CD14-positive monocyte (primary cell): ENCODE results near the gene PARP3. TPM values are rescaled to one million over a fixed set of nuclear protein-coding genes. Genes with fewer than 3 reads are reported as not detected.
A peak's percentile ranks its signal among the peaks of the same experiment; 100 is the strongest.

Experiments
- DNase-seq, 3 donors: peaks; one replicate each; pipeline ENCODE4 v3.0.0-alpha.2; 2011 to 2022
- H2AFZ ChIP-seq: 2 replicates; pipeline ENCODE4 v1.6.0; 2012; ENCODE audit warnings: mild to moderate bottlenecking, low read depth, low read length, inconsistent platforms; ENCODE audit not compliant: insufficient read depth, poor library complexity, severe bottlenecking
- H3K27ac ChIP-seq, 2 donors: 1 replicate in 1 of 2; 2 replicates in 1 of 2; pipeline ENCODE4 v1.5.1; 2012 to 2013; ENCODE audit warnings: low read length in 2 of 2, control low read depth in 1 of 2, inconsistent platforms in 1 of 2, low read depth in 1 of 2, mild to moderate bottlenecking in 1 of 2
- H3K27me3 ChIP-seq, 2 donors: one replicate each; pipeline versions ENCODE4 v1.6.0 to v1.6.1; 2011 to 2013; ENCODE audit warnings: low read length in 2 of 2; ENCODE audit not compliant: control insufficient read depth in 2 of 2, insufficient read depth in 2 of 2
- H3K36me3 ChIP-seq, 2 donors: replicated peaks in 1 of 2; 1 replicate in 1 of 2; 2 replicates in 1 of 2; pipeline versions ENCODE4 v1.5.1 to v1.6.1; 2012 to 2013; ENCODE audit warnings: low read length in 2 of 2, control low read depth in 1 of 2, inconsistent platforms in 1 of 2, mild to moderate bottlenecking in 1 of 2; ENCODE audit not compliant: insufficient read depth in 2 of 2, control insufficient read depth in 1 of 2
- H3K4me1 ChIP-seq, 2 donors: 1 replicate in 1 of 2; 2 replicates in 1 of 2; pipeline versions ENCODE4 v1.5.1 to v1.6.1; 2012 to 2013; ENCODE audit warnings: low read length in 2 of 2, control low read depth in 1 of 2, inconsistent platforms in 1 of 2, mild to moderate bottlenecking in 1 of 2, moderate library complexity in 1 of 2; ENCODE audit not compliant: insufficient read depth in 2 of 2, control insufficient read depth in 1 of 2
- H3K4me2 ChIP-seq: replicated peaks from 2 replicates; pipeline ENCODE3; 2012; ENCODE audit warnings: low read length, moderate library complexity, mild to moderate bottlenecking; ENCODE audit not compliant: poor library complexity, severe bottlenecking; ENCODE audit errors: extremely low read depth
- H3K4me3 ChIP-seq, 3 experiments: fragments of 200-600 bp in 1 of 3; sonication (generic) in 1 of 3; replicated peaks in 1 of 3; 1 replicate in 2 of 3; 2 replicates in 1 of 3; pipeline ENCODE4 v1.5.1; 2011 to 2013; ENCODE audit warnings: low read length in 3 of 3, mild to moderate bottlenecking in 3 of 3, control low read depth in 2 of 3, low read depth in 2 of 3, inconsistent platforms in 1 of 3, moderate library complexity in 1 of 3
- H3K79me2 ChIP-seq: 2 replicates; pipeline ENCODE4 v1.6.0; 2012; ENCODE audit warnings: mild to moderate bottlenecking, control low read depth, inconsistent platforms, low read length, moderate library complexity; ENCODE audit not compliant: insufficient read depth
- H3K9ac ChIP-seq: 2 replicates; pipeline ENCODE4 v1.6.0; 2017; ENCODE audit warnings: low read length, mild to moderate bottlenecking; ENCODE audit not compliant: insufficient read depth, poor library complexity, severe bottlenecking
- H3K9me3 ChIP-seq, 2 donors: replicated peaks in 1 of 2; 1 replicate in 1 of 2; 2 replicates in 1 of 2; pipeline versions ENCODE4 v1.5.1 to v1.6.1; 2012 to 2013; ENCODE audit warnings: low read length in 2 of 2, control low read depth in 1 of 2; ENCODE audit not compliant: control insufficient read depth in 1 of 2, insufficient read depth in 1 of 2
- H4K20me1 ChIP-seq: 2 replicates; pipeline ENCODE4 v1.6.0; 2012; ENCODE audit warnings: mild to moderate bottlenecking, low read length, control low read depth, moderate library complexity; ENCODE audit not compliant: insufficient read depth
- H3K27ac Mint-ChIP-seq, 7 donors: one replicate each; pipeline ENCODE4 v1.8.0; 2020; ENCODE audit warnings: mild to moderate bottlenecking in 7 of 7, mixed read lengths in 7 of 7, moderate library complexity in 6 of 7, inconsistent platforms in 2 of 7
- H3K27me3 Mint-ChIP-seq, 3 donors: one replicate each; pipeline ENCODE4 v1.8.0; 2021 to 2022; ENCODE audit warnings: low read depth in 3 of 3, mild to moderate bottlenecking in 3 of 3, mixed read lengths in 3 of 3, moderate library complexity in 3 of 3, inconsistent platforms in 1 of 3
- H3K36me3 Mint-ChIP-seq, 2 donors: one replicate each; pipeline ENCODE4 v1.8.0; 2020; ENCODE audit warnings: mixed read lengths in 2 of 2, inconsistent platforms in 1 of 2, mild to moderate bottlenecking in 1 of 2
- H3K4me1 Mint-ChIP-seq: one replicate; pipeline ENCODE4 v1.8.0; 2020; ENCODE audit warnings: mild to moderate bottlenecking, mixed read lengths
- H3K4me3 Mint-ChIP-seq, 2 donors: one replicate each; pipeline ENCODE4 v1.8.0; 2020; ENCODE audit warnings: mild to moderate bottlenecking in 2 of 2, mixed read lengths in 2 of 2, moderate library complexity in 1 of 2
- H3K9me3 Mint-ChIP-seq, 7 donors: one replicate each; pipeline ENCODE4 v1.8.0; 2020 to 2022; ENCODE audit warnings: mixed read lengths in 7 of 7, mild to moderate bottlenecking in 6 of 7, moderate library complexity in 6 of 7, inconsistent platforms in 2 of 7
- WGBS: methylation state at CpG from one replicate; pipeline ENCODE4 v1.1.5; 2013; ENCODE audit warnings: missing lambda C conversion rate; ENCODE audit not compliant: insufficient coverage; 5-methylcytosine and 5-hydroxymethylcytosine counted together
- intact Hi-C, 2 donors: fragments of 100-400 bp; cut with micrococcal nuclease; formaldehyde crosslinking; loops; one replicate each; pipeline versions ENCODE4 v1.15.0 to v1.15.1; 2023
- polyA plus RNA-seq, 3 donors: library from polyadenylated mRNA; depleted of rRNA in 1 of 3; unstranded in 2 of 3; stranded (reverse) in 1 of 3; fragments of 300-500 nt in 2 of 3; fragments of >200 nt in 1 of 3; fragmentation: Illumina TruSeq in 2 of 3; gene quantifications; 1 replicate in 2 of 3; 2 replicates in 1 of 3; pipeline ENCODE4 v1.2.3, GENCODE V29; 2012 to 2021
- TF ChIP-seq, protein P1 (sequence below): fragments of 200-600 bp; IDR thresholded peaks from one replicate; pipeline ENCODE4 v1.8.0; 2022; ENCODE audit warnings: antibody characterized with exemption, mild to moderate bottlenecking

Gene PARP3
- polyA plus RNA-seq, 3 donors = 1.2 to 6.9 (median 1.7) TPM

DNA sequence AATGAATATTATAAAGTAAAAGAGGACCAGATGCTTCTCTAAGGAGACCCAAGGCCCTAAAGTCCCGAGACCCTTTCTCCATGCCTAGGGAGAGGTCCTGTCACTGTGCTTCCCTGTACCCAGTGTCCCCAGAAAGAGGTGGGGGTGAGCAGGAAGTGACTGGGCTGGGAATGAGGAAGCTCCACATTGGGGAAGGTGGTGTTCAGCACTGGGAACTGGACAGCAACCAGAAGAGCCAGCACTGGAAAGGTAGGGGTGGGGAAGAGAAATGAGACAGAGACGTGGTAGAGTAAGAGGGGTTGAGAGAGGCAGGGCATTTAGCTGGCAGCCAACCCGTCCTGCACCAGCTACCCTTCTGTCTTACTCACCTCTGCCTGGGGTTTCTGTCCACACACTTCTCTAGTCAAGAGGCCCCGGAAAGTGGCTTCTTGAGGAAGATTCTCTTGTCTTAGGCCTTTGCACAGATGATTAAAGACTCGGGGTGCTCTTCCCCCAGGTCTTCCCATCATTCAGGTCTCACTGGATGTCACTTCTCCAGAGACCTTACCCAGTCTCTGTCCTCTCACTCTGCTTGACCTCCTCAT is 12.7 kb upstream of the PARP3 start:
- TF ChIP-seq, protein P1, sequence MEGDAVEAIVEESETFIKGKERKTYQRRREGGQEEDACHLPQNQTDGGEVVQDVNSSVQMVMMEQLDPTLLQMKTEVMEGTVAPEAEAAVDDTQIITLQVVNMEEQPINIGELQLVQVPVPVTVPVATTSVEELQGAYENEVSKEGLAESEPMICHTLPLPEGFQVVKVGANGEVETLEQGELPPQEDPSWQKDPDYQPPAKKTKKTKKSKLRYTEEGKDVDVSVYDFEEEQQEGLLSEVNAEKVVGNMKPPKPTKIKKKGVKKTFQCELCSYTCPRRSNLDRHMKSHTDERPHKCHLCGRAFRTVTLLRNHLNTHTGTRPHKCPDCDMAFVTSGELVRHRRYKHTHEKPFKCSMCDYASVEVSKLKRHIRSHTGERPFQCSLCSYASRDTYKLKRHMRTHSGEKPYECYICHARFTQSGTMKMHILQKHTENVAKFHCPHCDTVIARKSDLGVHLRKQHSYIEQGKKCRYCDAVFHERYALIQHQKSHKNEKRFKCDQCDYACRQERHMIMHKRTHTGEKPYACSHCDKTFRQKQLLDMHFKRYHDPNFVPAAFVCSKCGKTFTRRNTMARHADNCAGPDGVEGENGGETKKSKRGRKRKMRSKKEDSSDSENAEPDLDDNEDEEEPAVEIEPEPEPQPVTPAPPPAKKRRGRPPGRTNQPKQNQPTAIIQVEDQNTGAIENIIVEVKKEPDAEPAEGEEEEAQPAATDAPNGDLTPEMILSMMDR = no peak
- Mint-ChIP-seq H3K27ac (peak overlapping the region in 1 of 7 donors; percentile 26), H3K9me3 (peaks cover 0 to 5% (median 0%) of the 10 kb centered on the region in 7 donors), H3K36me3 (peaks cover 18 to 28% of the 10 kb centered on the region in 2 donors), H3K27me3 (peaks cover 4 to 12% (median 5%) of the 10 kb centered on the region in 3 donors), H3K4me1 (no peaks in the 10 kb centered on the region), H3K4me3 (no peak overlapping the region)
- 92% methylated on average over 2 of the region's 5 CpGs for WGBS
- Histone ChIP-seq H3K27me3 (no peaks in the 10 kb centered on the region), H3K4me1 (no peaks in the 10 kb centered on the region), H3K79me2 (no peaks in the 10 kb centered on the region), H2AFZ (no peak overlapping the region), H3K36me3 (peaks cover 17 to 23% of the 10 kb centered on the region in 2 donors), H3K9me3 (no peaks in the 10 kb centered on the region), H3K4me2 (no peak overlapping the region), H4K20me1 (no peaks in the 10 kb centered on the region), H3K27ac (no peak overlapping the region), H3K4me3 (no peak overlapping the region), H3K9ac (no peak overlapping the region)
- no peak for DNase-seq
- intact Hi-C loops = no loop called here

- Histone ChIP-seq H3K4me2 (no peak overlapping the region), H2AFZ (no peak overlapping the region), H3K4me1 (no peaks in the 10 kb centered on the region), H3K9me3 (no peaks in the 10 kb centered on the region), H4K20me1 (no peaks in the 10 kb centered on the region), H3K27ac (no peak overlapping the region), H3K4me3 (no peak overlapping the region), H3K36me3 (peaks cover 25 to 32% of the 10 kb centered on the region in 2 donors), H3K79me2 (no peaks in the 10 kb centered on the region), H3K9ac (no peak overlapping the region), H3K27me3 (no peaks in the 10 kb centered on the region)
- Mint-ChIP-seq H3K27ac (no peak overlapping the region), H3K4me3 (no peak overlapping the region), H3K4me1 (no peaks in the 10 kb centered on the region), H3K36me3 (peaks cover 28 to 38% of the 10 kb centered on the region in 2 donors), H3K27me3 (peaks cover 4 to 10% (median 5%) of the 10 kb centered on the region in 3 donors), H3K9me3 (peaks cover 0 to 5% (median 0%) of the 10 kb centered on the region in 7 donors)
- TF ChIP-seq, protein P1 = no peak
- WGBS = no CpG with 5 or more reads among the region's 1 CpG
- intact Hi-C loops = no loop called here
- DNase-seq = no peak
Observed at GRCh38 chr3:51930439-51930838, 11.7 kb upstream of the PARP3 start.
